HUES48 (cell line): ENCODE measurements around the gene HEPH.
"Not testable (repeated sequence)": the region's sequence is repeated elsewhere in the genome, so short reads cannot be mapped to it uniquely, and the experiment has no call there.

Experiments used
- H3K27ac ChIP-seq: one replicate; pipeline ENCODE4 v1.7.0; 2013; ENCODE audit warnings: low read depth, low read length, inconsistent platforms
- H3K27me3 ChIP-seq: 2 replicates; pipeline ENCODE4 v1.6.1; 2013; ENCODE audit warnings: mild to moderate bottlenecking, low read length; ENCODE audit not compliant: control insufficient read depth, insufficient read depth
- H3K36me3 ChIP-seq: 2 replicates; pipeline ENCODE4 v1.6.1; 2013; ENCODE audit warnings: low read length; ENCODE audit not compliant: control insufficient read depth, insufficient read depth
- H3K4me1 ChIP-seq: 2 replicates; pipeline ENCODE4 v1.6.1; 2013; ENCODE audit warnings: mild to moderate bottlenecking, low read length; ENCODE audit not compliant: control insufficient read depth, insufficient read depth
- H3K4me3 ChIP-seq: 2 replicates; pipeline ENCODE4 v1.5.1; 2013; ENCODE audit warnings: mild to moderate bottlenecking, low read depth, low read length
- H3K9ac ChIP-seq: 2 replicates; pipeline ENCODE4 v1.6.1; 2013; ENCODE audit warnings: mild to moderate bottlenecking, low read depth, low read length, moderate library complexity
- H3K9me3 ChIP-seq: 2 replicates; pipeline ENCODE4 v1.6.1; 2013; ENCODE audit warnings: low read length; ENCODE audit not compliant: control insufficient read depth, insufficient read depth

HEPH gene

GRCh38 chrX:66203114-66203513 lies 39.1 kb downstream of the HEPH start:
- peaks cover 34% of the 10 kb centered on the region for H3K36me3 ChIP-seq
- H3K27me3 ChIP-seq = no peaks in the 10 kb centered on the region

GRCh38 chrX:66221856-66222255 lies 57.8 kb downstream of the HEPH start:
- Histone ChIP-seq H3K4me3 (no peak overlapping the region), H3K27ac (no peak overlapping the region), H3K9ac (no peak overlapping the region), H3K36me3 (no peaks in the 10 kb centered on the region; the same call in 1 of the 2 replicates), H3K4me1 (no peaks in the 10 kb centered on the region), H3K9me3 (peaks cover 15% of the 10 kb centered on the region; the same call in 1 of the 2 replicates), H3K27me3 (no peaks in the 10 kb centered on the region)

More at GRCh38 chrX:66203114-66203513, 39.1 kb downstream of the HEPH start:
- Histone ChIP-seq H3K4me3 (no peak overlapping the region), H3K4me1 (no peaks in the 10 kb centered on the region), H3K9ac (no peak overlapping the region), H3K9me3 (peaks cover 55% of the 10 kb centered on the region), H3K27ac (no peak overlapping the region)

- Histone ChIP-seq H3K27me3 (no peaks in the 10 kb centered on the region), H3K9me3 (peaks cover 49% of the 10 kb centered on the region), H3K4me1 (no peaks in the 10 kb centered on the region), H3K4me3 (no peak overlapping the region), H3K27ac (no peak overlapping the region), H3K9ac (no peak overlapping the region), H3K36me3 (no peaks in the 10 kb centered on the region)
These were observed 68.2 kb downstream of the HEPH start for GRCh38 chrX:66232296-66232695.

- H3K4me3 ChIP-seq = no peak overlapping the region
- H3K27ac ChIP-seq = no peak overlapping the region
- no peaks in the 10 kb centered on the region for H3K36me3 ChIP-seq
- H3K9me3 ChIP-seq = peaks cover 48% of the 10 kb centered on the region
- no peaks in the 10 kb centered on the region for H3K4me1 ChIP-seq
- H3K27me3 ChIP-seq = no peaks in the 10 kb centered on the region
- H3K9ac ChIP-seq = no peak overlapping the region
These were observed 69.2 kb downstream of the HEPH start for GRCh38 chrX:66233209-66233608.

DNA sequence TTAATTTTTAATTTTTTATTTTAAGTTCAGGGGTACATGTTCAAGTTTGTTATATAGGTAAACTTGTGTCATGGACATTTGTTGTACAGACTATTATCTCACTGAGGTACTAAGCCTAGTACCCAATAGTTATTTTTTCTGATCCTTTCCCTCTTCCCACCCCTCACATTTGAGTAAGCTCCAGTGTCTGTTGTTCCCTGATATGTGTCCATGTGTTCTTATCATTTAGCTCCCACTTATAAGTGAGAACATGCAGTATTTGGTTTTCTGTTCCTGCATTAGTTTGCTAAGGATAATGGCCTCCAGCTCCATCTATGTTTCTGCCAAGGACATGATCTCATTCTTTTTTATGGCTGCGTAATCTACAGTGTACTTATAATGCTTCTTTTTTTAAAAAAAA lies 69.9 kb downstream of the HEPH start:
- H3K4me1 ChIP-seq, H3K4me3 ChIP-seq, H3K9ac ChIP-seq, H3K27ac ChIP-seq, H3K27me3 ChIP-seq, H3K36me3 ChIP-seq: not testable (repeated sequence)
- peaks cover 47% of the 10 kb centered on the region for H3K9me3 ChIP-seq

DNA sequence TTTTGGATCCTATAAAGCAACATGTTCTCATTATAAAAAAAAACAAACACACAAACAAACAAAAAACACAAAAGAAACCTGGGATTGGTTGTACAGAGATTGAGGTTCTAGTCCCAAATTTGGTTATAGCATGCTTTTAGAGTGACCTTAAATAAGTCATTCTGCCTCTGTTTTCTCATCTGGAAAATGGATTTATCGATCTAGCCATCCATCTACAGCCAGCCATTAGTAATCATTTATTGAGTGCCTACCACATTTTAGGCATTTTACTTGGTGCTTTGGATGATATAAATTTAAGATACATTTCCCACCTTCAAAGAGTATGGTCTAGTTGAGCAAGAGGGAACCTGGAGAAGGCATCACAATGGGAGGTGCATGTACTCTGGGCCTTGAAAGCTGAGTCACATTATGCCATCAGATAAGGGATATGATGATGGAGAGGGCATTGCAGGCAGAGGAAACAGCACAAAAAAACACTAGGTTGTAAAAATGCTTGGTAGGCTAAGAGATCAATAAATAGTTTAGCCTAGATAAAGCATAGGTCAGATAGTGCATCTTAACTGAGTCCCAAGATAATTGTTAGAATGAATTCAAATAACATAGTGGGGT lies 91.4 kb downstream of the HEPH start:
- Histone ChIP-seq H3K4me1 (no peaks in the 10 kb centered on the region), H3K27me3 (no peaks in the 10 kb centered on the region), H3K4me3 (no peak overlapping the region), H3K27ac (no peak overlapping the region), H3K36me3 (peaks cover 6% of the 10 kb centered on the region; the same call in 1 of the 2 replicates), H3K9me3 (peaks cover 48% of the 10 kb centered on the region), H3K9ac (no peak overlapping the region)

- H3K36me3 ChIP-seq = peaks cover 37% of the 10 kb centered on the region
- H3K27ac ChIP-seq = no peak overlapping the region
- no peak overlapping the region for H3K9ac ChIP-seq
- no peak overlapping the region for H3K4me3 ChIP-seq
- H3K27me3 ChIP-seq = no peaks in the 10 kb centered on the region
- no peaks in the 10 kb centered on the region for H3K4me1 ChIP-seq
- peaks cover 55% of the 10 kb centered on the region for H3K9me3 ChIP-seq
These were observed 98.8 kb downstream of the HEPH start for GRCh38 chrX:66262807-66263206.
